Endothelial cell (in vitro differentiated cells): ENCODE data around the gene USP33. TPM values are rescaled to one million over a fixed set of nuclear protein-coding genes. Genes with fewer than 3 reads are reported as not detected.

Source experiments
- DNase-seq: peaks from one replicate; pipeline ENCODE4 v3.0.0; 2021; ENCODE audit warnings: low spot score
- H3K27ac Mint-ChIP-seq: one replicate; pipeline ENCODE4 v1.8.0; 2021; ENCODE audit warnings: mixed read lengths, inconsistent platforms; ENCODE audit not compliant: unreplicated experiment
- H3K27me3 Mint-ChIP-seq: one replicate; pipeline ENCODE4 v1.8.0; 2021; ENCODE audit warnings: mild to moderate bottlenecking, moderate library complexity, mixed read lengths, inconsistent platforms; ENCODE audit not compliant: unreplicated experiment
- H3K36me3 Mint-ChIP-seq: one replicate; pipeline ENCODE4 v1.8.0; 2021; ENCODE audit warnings: mild to moderate bottlenecking, low read depth, mixed read lengths, inconsistent platforms; ENCODE audit not compliant: unreplicated experiment
- H3K4me1 Mint-ChIP-seq: one replicate; pipeline ENCODE4 v1.8.0; 2021; ENCODE audit warnings: mild to moderate bottlenecking, mixed read lengths, inconsistent platforms; ENCODE audit not compliant: unreplicated experiment
- H3K4me3 Mint-ChIP-seq: one replicate; pipeline ENCODE4 v1.8.0; 2021; ENCODE audit warnings: mild to moderate bottlenecking, mixed read lengths, inconsistent platforms; ENCODE audit not compliant: unreplicated experiment
- H3K9me3 Mint-ChIP-seq: one replicate; pipeline ENCODE4 v1.8.0; 2021; ENCODE audit warnings: mixed read lengths, inconsistent platforms; ENCODE audit not compliant: unreplicated experiment
- long read RNA-seq: library from polyadenylated mRNA; unstranded; transcript quantifications from one replicate; pipeline ENCODE4 v2.0.0, GENCODE V29; 2020; ENCODE audit not compliant: unreplicated experiment
- total RNA-seq: library from RNA; stranded (reverse); fragmentation: NEBNext Ultra II Directional; extraction: Animal tissue kit (Norgen Biotek cat#: 25700); gene quantifications from one replicate; pipeline ENCODE4 v1.2.1, GENCODE V29; 2021; ENCODE audit not compliant: unreplicated experiment
- TF ChIP-seq, protein P1 (sequence below): fragments of 200-600 bp; sonication (generic); IDR thresholded peaks from one replicate; pipeline ENCODE4 v1.5.0; 2021; ENCODE audit warnings: antibody characterized with exemption; ENCODE audit not compliant: unreplicated experiment

Gene USP33
- total RNA-seq: 58.5 TPM
- long read RNA-seq, full-length matches to known transcripts: 3 of 12 reads
- long read RNA-seq, partial matches to known transcripts: 5 of 12 reads
- long read RNA-seq, other reads (novel, unspliced or antisense): 4 of 12 reads

- peaks cover 4% of the 10 kb centered on the region for H3K36me3 Mint-ChIP-seq
- H3K4me1 Mint-ChIP-seq: peaks cover 22% of the 10 kb centered on the region
- peak; percentile 93 for DNase-seq
- H3K27me3 Mint-ChIP-seq: peaks cover 4% of the 10 kb centered on the region
- peak within 1 kb of the TSS; percentile 96 for H3K4me3 Mint-ChIP-seq
- H3K27ac Mint-ChIP-seq: peak within 1 kb of the TSS; percentile 97
- H3K9me3 Mint-ChIP-seq: no peaks in the 10 kb centered on the region
- TF ChIP-seq, protein P1, sequence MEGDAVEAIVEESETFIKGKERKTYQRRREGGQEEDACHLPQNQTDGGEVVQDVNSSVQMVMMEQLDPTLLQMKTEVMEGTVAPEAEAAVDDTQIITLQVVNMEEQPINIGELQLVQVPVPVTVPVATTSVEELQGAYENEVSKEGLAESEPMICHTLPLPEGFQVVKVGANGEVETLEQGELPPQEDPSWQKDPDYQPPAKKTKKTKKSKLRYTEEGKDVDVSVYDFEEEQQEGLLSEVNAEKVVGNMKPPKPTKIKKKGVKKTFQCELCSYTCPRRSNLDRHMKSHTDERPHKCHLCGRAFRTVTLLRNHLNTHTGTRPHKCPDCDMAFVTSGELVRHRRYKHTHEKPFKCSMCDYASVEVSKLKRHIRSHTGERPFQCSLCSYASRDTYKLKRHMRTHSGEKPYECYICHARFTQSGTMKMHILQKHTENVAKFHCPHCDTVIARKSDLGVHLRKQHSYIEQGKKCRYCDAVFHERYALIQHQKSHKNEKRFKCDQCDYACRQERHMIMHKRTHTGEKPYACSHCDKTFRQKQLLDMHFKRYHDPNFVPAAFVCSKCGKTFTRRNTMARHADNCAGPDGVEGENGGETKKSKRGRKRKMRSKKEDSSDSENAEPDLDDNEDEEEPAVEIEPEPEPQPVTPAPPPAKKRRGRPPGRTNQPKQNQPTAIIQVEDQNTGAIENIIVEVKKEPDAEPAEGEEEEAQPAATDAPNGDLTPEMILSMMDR: no peak
These were observed at the start of gene USP33 for GRCh38 chr1:77759071-77760028. Gene USP33, minus strand, starts transcription at chr1:77759852. Its CDS starts 18,155 bp downstream, at chr1:77741697.

DNA sequence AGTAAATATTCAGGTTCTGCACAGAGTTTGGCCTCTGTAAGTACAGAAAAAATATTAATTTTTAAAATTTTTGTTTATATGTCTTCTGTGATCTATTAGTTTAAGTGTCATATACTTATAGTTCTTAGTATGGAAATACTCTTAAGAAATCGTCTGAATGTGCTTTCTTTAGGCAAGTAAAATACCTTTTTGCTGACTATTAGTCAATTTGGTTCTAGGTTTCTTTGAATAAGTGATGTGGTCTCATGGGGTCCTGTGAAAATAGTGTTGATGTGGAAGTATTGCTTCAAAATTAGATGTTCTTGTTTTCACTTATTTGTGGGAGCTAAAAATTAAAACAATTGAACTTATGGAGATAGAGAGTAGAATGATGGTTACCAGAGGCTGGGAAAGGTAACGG is 43.7 kb upstream of the USP33 start:
- TF ChIP-seq, protein P1: no peak
- H3K4me3 Mint-ChIP-seq: no peak overlapping the region
- no peak for DNase-seq
- H3K27me3 Mint-ChIP-seq: no peaks in the 10 kb centered on the region
- no peaks in the 10 kb centered on the region for H3K4me1 Mint-ChIP-seq
- peaks cover 5% of the 10 kb centered on the region for H3K36me3 Mint-ChIP-seq
- no peak overlapping the region for H3K27ac Mint-ChIP-seq
- H3K9me3 Mint-ChIP-seq: no peaks in the 10 kb centered on the region

DNA sequence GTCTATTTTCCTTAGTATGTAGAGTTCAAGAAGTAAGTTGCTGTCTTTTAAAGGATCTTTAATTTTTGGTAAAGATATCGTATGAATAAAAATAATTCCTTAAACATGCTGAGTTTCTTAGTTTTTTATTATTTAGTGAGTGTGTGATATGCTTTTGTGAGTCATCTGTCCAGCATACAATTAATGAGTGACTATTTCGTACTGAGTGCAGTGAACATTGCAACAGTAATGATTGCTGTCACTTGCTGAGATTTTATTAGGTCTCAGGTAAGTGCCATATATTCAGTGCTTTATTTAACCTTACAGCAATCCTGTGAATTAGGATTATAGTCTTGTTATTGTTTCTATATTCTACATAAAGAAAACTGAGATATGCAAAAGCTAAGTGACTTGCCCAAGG is 42.4 kb upstream of the USP33 start:
- H3K36me3 Mint-ChIP-seq: peaks cover 5% of the 10 kb centered on the region
- H3K27ac Mint-ChIP-seq: no peak overlapping the region
- no peak overlapping the region for H3K4me3 Mint-ChIP-seq
- H3K4me1 Mint-ChIP-seq: peaks cover 5% of the 10 kb centered on the region
- H3K27me3 Mint-ChIP-seq: no peaks in the 10 kb centered on the region
- no peaks in the 10 kb centered on the region for H3K9me3 Mint-ChIP-seq
- TF ChIP-seq, protein P1: no peak
- DNase-seq: no peak

DNA sequence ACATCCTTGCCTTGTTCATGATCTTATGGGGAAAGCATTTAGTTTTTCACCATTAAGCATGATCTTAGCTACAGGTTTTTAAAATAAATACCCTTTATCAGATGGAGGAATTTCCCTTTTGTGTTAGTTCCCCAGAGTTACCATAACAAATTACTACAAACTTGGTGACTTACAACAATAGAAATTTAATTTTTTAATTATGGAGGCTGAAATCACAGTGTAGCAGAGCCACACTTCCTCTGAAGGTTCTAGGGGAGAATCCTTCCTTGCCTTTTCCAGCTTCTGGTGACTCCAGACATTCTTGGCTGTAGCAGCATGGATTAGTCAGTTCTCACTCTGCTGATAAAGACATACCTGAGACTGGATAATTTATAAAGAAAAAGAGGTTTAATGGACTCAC is 38.3 kb upstream of the USP33 start:
- Mint-ChIP-seq H3K4me1 (peaks cover 11% of the 10 kb centered on the region), H3K27ac (no peak overlapping the region), H3K9me3 (no peaks in the 10 kb centered on the region), H3K4me3 (no peak overlapping the region), H3K27me3 (no peaks in the 10 kb centered on the region), H3K36me3 (peaks cover 2% of the 10 kb centered on the region)
- TF ChIP-seq, protein P1: no peak
- DNase-seq: no peak
